ENCODE data around the gene GPS1. TPM values are rescaled to one million over a fixed set of nuclear protein-coding genes. Genes with fewer than 3 reads are reported as not detected.

Gene GPS1
- total and polyA plus RNA-seq, 4 donors: 53.9 to 66.3 (median 58.8) TPM

DNA sequence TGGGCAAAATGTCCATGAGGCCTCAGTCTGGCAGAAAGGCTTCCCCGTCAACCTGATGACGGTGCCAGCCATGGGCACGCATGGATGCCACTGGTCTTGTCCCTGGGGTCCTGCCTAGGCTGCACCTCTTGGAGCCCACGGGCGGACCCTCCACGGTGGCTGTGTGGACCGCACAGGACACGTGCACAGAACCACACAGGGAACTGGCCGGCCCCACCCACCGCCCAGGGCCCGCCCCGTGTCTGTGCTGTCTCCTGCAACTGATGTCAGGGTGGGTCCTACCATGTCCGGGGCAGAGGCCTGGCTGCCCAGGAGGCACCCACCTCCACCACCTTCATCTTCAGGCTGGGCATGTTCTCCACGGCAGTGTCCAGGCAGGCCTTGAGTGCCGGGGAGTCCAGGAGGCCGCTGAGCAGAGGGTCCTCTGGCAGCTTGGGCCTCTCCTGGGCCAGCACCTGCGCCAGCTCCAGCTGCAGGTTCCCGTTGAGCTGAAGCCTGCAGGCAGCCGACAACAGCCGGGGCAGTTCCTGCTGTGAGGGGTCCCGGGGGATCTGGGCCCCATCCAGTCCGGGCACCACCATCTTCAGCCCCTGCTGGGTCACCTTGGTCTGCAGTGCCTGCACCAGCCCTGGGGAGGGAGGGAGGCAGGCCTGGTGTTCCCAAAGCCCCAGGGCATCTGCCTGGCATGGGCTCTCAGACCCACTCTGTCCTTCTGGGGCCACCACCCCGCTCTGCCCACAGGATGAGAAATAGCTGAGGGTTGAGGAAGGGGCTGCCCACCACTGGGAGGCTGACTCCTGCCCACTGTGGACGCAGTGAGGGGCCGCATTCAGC is 34.5 kb downstream of the GPS1 start:
- whole genome bisulfite sequencing: 91% methylated on average over 25 of the region's 25 CpGs
- Histone ChIP-seq H3K36me3 (ENCODE audit: control insufficient read depth in 4 of 4, insufficient read depth in 3 of 4, low read depth in 1 of 4, low read length in 3 of 4) (peaks cover 33 to 87% (median 61%) of the 10 kb centered on the region in 4 donors), H3K27ac (ENCODE audit: low read depth in 1 of 2, low read length in 2 of 2) (no peak overlapping the region), H3K4me1 (ENCODE audit: control insufficient read depth in 4 of 4, insufficient read depth in 4 of 4, low read length in 3 of 4) (peaks cover 0 to 27% (median 10%) of the 10 kb centered on the region in 4 donors), H3K27me3 (ENCODE audit: control insufficient read depth in 4 of 4, insufficient read depth in 4 of 4, low read length in 3 of 4) (no peaks in the 10 kb centered on the region), H3K4me3 (ENCODE audit: low read depth in 1 of 3, low read length in 3 of 3) (no peak overlapping the region), H3K9ac (ENCODE audit: low read depth in 1 of 2, low read length in 2 of 2) (no peak overlapping the region), H3K9me3 (ENCODE audit: control insufficient read depth in 4 of 4, low read length in 3 of 4) (no peaks in the 10 kb centered on the region)
- no peak for DNase-seq (ENCODE audit: low spot score)
- TF ChIP-seq, protein P1, sequence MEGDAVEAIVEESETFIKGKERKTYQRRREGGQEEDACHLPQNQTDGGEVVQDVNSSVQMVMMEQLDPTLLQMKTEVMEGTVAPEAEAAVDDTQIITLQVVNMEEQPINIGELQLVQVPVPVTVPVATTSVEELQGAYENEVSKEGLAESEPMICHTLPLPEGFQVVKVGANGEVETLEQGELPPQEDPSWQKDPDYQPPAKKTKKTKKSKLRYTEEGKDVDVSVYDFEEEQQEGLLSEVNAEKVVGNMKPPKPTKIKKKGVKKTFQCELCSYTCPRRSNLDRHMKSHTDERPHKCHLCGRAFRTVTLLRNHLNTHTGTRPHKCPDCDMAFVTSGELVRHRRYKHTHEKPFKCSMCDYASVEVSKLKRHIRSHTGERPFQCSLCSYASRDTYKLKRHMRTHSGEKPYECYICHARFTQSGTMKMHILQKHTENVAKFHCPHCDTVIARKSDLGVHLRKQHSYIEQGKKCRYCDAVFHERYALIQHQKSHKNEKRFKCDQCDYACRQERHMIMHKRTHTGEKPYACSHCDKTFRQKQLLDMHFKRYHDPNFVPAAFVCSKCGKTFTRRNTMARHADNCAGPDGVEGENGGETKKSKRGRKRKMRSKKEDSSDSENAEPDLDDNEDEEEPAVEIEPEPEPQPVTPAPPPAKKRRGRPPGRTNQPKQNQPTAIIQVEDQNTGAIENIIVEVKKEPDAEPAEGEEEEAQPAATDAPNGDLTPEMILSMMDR (IDR thresholded peaks at IDR 0.05; ENCODE audit: low read depth, low read length, missing input control): no peak

DNA sequence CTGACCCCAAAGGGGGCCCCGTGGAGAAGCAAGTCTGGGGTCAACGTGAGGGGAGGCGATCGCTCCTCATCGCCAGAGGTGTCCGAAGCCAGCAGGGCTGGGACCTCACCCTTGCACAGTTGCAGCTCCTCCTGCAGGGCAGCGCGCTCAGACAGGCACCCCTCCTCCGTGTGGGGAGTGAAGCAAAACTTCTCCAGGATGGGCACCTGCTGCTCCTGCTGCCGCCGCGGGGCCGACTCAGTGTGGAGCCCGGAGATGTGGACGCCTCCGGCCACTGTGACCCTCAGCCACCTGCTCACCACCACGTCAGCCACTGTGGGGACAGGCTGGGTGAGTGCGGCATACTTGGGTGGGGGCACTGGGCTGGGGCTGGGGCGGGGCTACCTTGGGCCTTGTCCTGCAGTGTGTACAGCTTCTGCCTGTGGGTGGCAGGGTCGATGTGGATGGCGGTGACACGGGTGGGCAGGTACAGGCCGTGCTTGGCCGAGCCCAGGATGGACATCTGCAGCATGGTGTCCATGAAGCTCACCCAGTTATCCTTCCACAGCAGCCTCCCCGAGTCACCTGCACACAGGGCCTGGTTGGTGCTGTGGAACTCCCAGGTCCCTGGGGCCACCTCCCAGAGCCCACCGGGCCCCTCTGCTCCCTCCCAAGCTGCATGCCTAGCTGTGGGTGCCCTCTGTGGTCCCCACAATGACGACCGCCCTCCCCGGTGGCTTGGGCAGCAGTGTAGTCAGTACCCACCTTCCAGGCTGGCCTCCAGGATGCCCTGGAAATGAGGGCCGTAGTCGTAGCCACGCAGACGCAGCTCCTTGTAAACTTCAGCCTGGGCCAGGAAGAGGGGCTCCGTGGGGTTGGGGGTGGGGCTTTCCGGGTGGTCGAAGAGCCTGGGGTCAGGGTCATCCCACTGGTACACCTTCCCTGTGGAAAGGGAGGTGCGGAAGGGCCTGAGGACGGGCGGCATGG is 35.5 kb downstream of the GPS1 start:
- Histone ChIP-seq H3K4me1 (ENCODE audit: control insufficient read depth in 4 of 4, insufficient read depth in 4 of 4, low read length in 3 of 4) (peaks cover 0 to 37% (median 12%) of the 10 kb centered on the region in 4 donors), H3K27ac (ENCODE audit: low read depth in 1 of 2, low read length in 2 of 2) (no peak overlapping the region), H3K9me3 (ENCODE audit: control insufficient read depth in 4 of 4, low read length in 3 of 4) (no peaks in the 10 kb centered on the region), H3K9ac (ENCODE audit: low read depth in 1 of 2, low read length in 2 of 2) (no peak overlapping the region), H3K36me3 (ENCODE audit: control insufficient read depth in 4 of 4, insufficient read depth in 3 of 4, low read depth in 1 of 4, low read length in 3 of 4) (peaks cover 40 to 88% (median 57%) of the 10 kb centered on the region in 4 donors), H3K4me3 (ENCODE audit: low read depth in 1 of 3, low read length in 3 of 3) (no peak overlapping the region), H3K27me3 (ENCODE audit: control insufficient read depth in 4 of 4, insufficient read depth in 4 of 4, low read length in 3 of 4) (no peaks in the 10 kb centered on the region)
- TF ChIP-seq HNF4A (conservative IDR thresholded peaks at IDR 0.05) (no peak), TAF1 (conservative IDR thresholded peaks at IDR 0.05) (no peak), SP1 (IDR thresholded peaks at IDR 0.05) (no peak)
- WGBS: 84% methylated on average over 39 of the region's 39 CpGs
- DNase-seq (ENCODE audit: low spot score): no peak

DNA sequence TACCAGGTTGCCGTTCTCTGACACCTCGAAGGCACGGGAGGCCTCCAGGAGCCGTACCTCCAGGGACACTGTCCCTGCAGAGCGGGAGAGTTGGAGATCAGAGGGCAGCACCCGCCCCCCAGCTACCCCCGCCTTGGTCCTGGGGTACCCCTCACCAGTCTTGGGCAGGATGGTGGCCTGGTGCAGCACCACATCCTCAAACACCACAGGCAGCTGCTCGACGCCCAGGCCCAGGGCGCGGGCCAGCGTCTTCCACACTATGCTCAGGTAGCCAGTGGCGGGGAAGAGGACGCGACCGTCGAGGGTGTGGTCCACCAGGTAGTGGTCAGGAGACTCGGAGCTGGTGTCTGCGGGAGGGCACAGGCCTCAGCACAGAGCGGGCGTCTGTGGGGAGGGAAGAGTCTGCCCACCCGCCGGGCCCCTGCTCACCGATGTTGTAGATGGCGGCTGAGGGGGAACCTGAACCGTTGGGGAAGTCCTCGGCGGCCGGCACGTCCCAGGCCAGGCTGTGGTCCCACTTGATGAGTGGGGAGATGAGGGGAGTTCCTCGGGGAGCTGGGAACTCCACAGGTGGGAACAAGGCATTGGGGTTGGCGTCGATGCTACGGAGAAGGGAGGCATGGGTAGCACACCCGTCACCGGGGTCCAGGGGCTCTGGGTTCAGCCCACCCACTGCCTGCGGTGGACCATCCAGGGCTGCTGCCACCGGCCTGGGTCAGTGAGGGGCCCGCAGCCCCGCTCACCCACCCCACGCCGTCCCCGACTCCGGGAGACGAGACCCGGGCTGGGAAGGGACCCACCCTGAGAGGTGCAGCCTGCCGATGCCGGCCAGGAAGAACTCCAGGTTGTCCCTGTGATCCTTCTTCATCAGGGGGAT is 36.5 kb downstream of the GPS1 start:
- H3K27ac ChIP-seq (ENCODE audit: low read depth in 1 of 2, low read length in 2 of 2): no peak overlapping the region
- peaks cover 36 to 83% (median 54%) of the 10 kb centered on the region in 4 donors for H3K36me3 ChIP-seq (ENCODE audit: control insufficient read depth in 4 of 4, insufficient read depth in 3 of 4, low read depth in 1 of 4, low read length in 3 of 4)
- DNase-seq (ENCODE audit: low spot score): no peak
- no peaks in the 10 kb centered on the region for H3K27me3 ChIP-seq (ENCODE audit: control insufficient read depth in 4 of 4, insufficient read depth in 4 of 4, low read length in 3 of 4)
- no peaks in the 10 kb centered on the region for H3K9me3 ChIP-seq (ENCODE audit: control insufficient read depth in 4 of 4, low read length in 3 of 4)
- WGBS: 95% methylated on average over 48 of the region's 48 CpGs
- H3K4me3 ChIP-seq (ENCODE audit: low read depth in 1 of 3, low read length in 3 of 3): no peak overlapping the region
- peaks cover 0 to 40% (median 12%) of the 10 kb centered on the region in 4 donors for H3K4me1 ChIP-seq (ENCODE audit: control insufficient read depth in 4 of 4, insufficient read depth in 4 of 4, low read length in 3 of 4)
- H3K9ac ChIP-seq (ENCODE audit: low read depth in 1 of 2, low read length in 2 of 2): no peak overlapping the region
- TF ChIP-seq, protein P2, sequence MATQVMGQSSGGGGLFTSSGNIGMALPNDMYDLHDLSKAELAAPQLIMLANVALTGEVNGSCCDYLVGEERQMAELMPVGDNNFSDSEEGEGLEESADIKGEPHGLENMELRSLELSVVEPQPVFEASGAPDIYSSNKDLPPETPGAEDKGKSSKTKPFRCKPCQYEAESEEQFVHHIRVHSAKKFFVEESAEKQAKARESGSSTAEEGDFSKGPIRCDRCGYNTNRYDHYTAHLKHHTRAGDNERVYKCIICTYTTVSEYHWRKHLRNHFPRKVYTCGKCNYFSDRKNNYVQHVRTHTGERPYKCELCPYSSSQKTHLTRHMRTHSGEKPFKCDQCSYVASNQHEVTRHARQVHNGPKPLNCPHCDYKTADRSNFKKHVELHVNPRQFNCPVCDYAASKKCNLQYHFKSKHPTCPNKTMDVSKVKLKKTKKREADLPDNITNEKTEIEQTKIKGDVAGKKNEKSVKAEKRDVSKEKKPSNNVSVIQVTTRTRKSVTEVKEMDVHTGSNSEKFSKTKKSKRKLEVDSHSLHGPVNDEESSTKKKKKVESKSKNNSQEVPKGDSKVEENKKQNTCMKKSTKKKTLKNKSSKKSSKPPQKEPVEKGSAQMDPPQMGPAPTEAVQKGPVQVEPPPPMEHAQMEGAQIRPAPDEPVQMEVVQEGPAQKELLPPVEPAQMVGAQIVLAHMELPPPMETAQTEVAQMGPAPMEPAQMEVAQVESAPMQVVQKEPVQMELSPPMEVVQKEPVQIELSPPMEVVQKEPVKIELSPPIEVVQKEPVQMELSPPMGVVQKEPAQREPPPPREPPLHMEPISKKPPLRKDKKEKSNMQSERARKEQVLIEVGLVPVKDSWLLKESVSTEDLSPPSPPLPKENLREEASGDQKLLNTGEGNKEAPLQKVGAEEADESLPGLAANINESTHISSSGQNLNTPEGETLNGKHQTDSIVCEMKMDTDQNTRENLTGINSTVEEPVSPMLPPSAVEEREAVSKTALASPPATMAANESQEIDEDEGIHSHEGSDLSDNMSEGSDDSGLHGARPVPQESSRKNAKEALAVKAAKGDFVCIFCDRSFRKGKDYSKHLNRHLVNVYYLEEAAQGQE (IDR thresholded peaks at IDR 0.05): no peak
- TF ChIP-seq JUND (IDR thresholded peaks at IDR 0.05) (no peak), SP1 (IDR thresholded peaks at IDR 0.05) (no peak), YY1 (IDR thresholded peaks at IDR 0.05) (no peak), FOXA2 (IDR thresholded peaks at IDR 0.05) (no peak), GABPA (IDR thresholded peaks at IDR 0.05 in 1 of 2, conservative IDR thresholded peaks at IDR 0.05 in 1 of 2) (no peak), EGR1 (IDR thresholded peaks at IDR 0.05; ENCODE audit: low read depth in 2 of 2) (no peak), RXRA (IDR thresholded peaks at IDR 0.05) (no peak), FOXA1 (IDR thresholded peaks at IDR 0.05) (no peak)
- TF ChIP-seq, protein P1 (IDR thresholded peaks at IDR 0.05; ENCODE audit: low read depth, low read length, missing input control): no peak
- TF ChIP-seq, protein P3, sequence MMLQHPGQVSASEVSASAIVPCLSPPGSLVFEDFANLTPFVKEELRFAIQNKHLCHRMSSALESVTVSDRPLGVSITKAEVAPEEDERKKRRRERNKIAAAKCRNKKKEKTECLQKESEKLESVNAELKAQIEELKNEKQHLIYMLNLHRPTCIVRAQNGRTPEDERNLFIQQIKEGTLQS (IDR thresholded peaks at IDR 0.05): no peak
- TF ChIP-seq, protein P4, sequence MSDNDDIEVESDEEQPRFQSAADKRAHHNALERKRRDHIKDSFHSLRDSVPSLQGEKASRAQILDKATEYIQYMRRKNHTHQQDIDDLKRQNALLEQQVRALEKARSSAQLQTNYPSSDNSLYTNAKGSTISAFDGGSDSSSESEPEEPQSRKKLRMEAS (IDR thresholded peaks at IDR 0.05): no peak

All from liver (tissue), 9 donors.